Upper lobe of left lung (tissue), 4 donors: ENCODE results near the gene SH2D3C.

Experiments
- EP300 ChIP-seq, 4 donors: sonication (generic); formaldehyde crosslinking; IDR thresholded peaks; one replicate each; pipeline ENCODE4 v1.5.1; 2017; ENCODE audit warnings: antibody characterized with exemption in 4 of 4, control low read depth in 2 of 4
- POLR2A ChIP-seq, 4 donors: fragments of 450-650 bp; IDR thresholded peaks; one replicate each; pipeline ENCODE4 v1.5.1; 2016 to 2017; ENCODE audit warnings: antibody characterized with exemption in 4 of 4, mild to moderate bottlenecking in 2 of 4
- TF ChIP-seq, protein P1 (sequence below), 6 experiments: fragments of 450-650 bp in 4 of 6; fragments of 200-600 bp in 2 of 6; sonication (generic) in 2 of 6; IDR thresholded peaks; one replicate each; pipeline ENCODE4 v1.5.1; 2016 to 2019; ENCODE audit warnings: antibody characterized with exemption in 6 of 6

DNA sequence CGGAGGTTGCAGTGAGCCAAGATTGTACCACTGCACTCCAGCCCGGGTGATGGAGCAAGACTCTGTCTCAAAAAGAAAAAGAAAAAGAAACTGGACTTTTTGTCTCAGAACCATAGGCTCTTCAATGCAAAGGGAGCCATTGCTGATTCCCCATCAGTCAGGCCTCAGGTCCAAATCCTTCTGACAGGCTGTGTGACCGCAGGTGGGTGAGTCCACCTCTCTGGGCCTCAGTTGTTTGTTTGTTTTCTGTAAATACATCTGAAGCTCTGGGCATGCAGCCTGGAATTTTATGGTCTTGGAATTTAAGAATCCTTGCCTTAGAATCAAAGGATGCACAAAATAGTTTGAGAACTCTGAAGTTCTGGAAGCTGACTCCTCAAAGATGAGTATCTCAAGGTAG lies 22.2 kb downstream of the SH2D3C start:
- TF ChIP-seq, protein P1, sequence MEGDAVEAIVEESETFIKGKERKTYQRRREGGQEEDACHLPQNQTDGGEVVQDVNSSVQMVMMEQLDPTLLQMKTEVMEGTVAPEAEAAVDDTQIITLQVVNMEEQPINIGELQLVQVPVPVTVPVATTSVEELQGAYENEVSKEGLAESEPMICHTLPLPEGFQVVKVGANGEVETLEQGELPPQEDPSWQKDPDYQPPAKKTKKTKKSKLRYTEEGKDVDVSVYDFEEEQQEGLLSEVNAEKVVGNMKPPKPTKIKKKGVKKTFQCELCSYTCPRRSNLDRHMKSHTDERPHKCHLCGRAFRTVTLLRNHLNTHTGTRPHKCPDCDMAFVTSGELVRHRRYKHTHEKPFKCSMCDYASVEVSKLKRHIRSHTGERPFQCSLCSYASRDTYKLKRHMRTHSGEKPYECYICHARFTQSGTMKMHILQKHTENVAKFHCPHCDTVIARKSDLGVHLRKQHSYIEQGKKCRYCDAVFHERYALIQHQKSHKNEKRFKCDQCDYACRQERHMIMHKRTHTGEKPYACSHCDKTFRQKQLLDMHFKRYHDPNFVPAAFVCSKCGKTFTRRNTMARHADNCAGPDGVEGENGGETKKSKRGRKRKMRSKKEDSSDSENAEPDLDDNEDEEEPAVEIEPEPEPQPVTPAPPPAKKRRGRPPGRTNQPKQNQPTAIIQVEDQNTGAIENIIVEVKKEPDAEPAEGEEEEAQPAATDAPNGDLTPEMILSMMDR (IDR thresholded peaks at IDR 0.05): no peak
- TF ChIP-seq POLR2A (IDR thresholded peaks at IDR 0.05) (no peak), EP300 (IDR thresholded peaks at IDR 0.05) (no peak)
